GM12878 (cell line): ENCODE measurements around the gene TBX10.

ENCODE experiments used
- BHLHE40 ChIP-seq, 2 experiments: fragments of 450-650 bp in 1 of 2; IDR thresholded peaks; 2 replicates each; pipeline ENCODE4 v1.6.1; 2011 to 2017; ENCODE audit warnings: low read depth in 2 of 2, borderline replicate concordance in 1 of 2, improper control_type of control experiment in 1 of 2, low read length in 1 of 2, mild to moderate bottlenecking in 1 of 2
- CTCF ChIP-seq, 3 experiments: IDR thresholded peaks in 2 of 3; conservative IDR thresholded peaks in 1 of 3; 2 replicates each; pipeline ENCODE4 v1.5.1; 2011; ENCODE audit warnings: low read depth in 3 of 3, low read length in 3 of 3, mild to moderate bottlenecking in 3 of 3, control low read depth in 2 of 3, moderate library complexity in 2 of 3, inconsistent platforms in 1 of 3, mixed read lengths in 1 of 3; ENCODE audit not compliant: control insufficient read depth in 2 of 3, insufficient read depth in 1 of 3; ENCODE audit errors: extremely low read depth in 1 of 3
- ZNF592 ChIP-seq: fragments of 450-650 bp; IDR thresholded peaks from 2 replicates; pipeline ENCODE4 v1.6.1; 2017; ENCODE audit warnings: mild to moderate bottlenecking, moderate library complexity

GRCh38 chr11:67606093-67606491, 33.5 kb downstream of the TBX10 start:
- no peak for TF ChIP-seq CTCF (IDR thresholded peaks at IDR 0.05 in 2 of 3, conservative IDR thresholded peaks at IDR 0.05 in 1 of 3; ENCODE audit: control insufficient read depth in 2 of 3, extremely low read depth in 1 of 3, insufficient read depth in 1 of 3, low read depth in 3 of 3, low read length in 3 of 3)
- TF ChIP-seq ZNF592: no peak
- no peak for TF ChIP-seq BHLHE40 (IDR thresholded peaks at IDR 0.05; ENCODE audit: borderline replicate concordance in 1 of 2, low read depth in 2 of 2, low read length in 1 of 2)
